MCF 10A (cell line): ENCODE results near the gene ATXN10. TPM values are rescaled to one million over a fixed set of nuclear protein-coding genes. Genes with fewer than 3 reads are reported as not detected.

ENCODE experiments used
- BruUV-seq: library from RNA; stranded (reverse); fragments of 400-500 nt; replicated peaks from 2 replicates; lab custom pipeline; 2021; lab: Mats Ljungman, UMichigan
- CTCF ChIA-PET: fragments of 300-600 bp; sonication (Branson Sonifier 250); formaldehyde crosslinking; extraction: SDS; loops from one replicate; lab custom pipeline; 2021; ENCODE audit warnings: antibody characterized with exemption, inconsistent platforms; lab: Yijun Ruan, JAX
- POLR2A ChIA-PET: fragments of 300-600, 350-650 bp; sonication (Branson Sonifier 250); formaldehyde crosslinking; extraction: SDS; loops from one replicate; lab custom pipeline; 2020; ENCODE audit warnings: antibody characterized with exemption, inconsistent platforms; lab: Yijun Ruan, JAX
- DNase-seq: peaks from one replicate; pipeline ENCODE4 v3.0.0-alpha.2; 2018; ENCODE audit not compliant: unreplicated experiment
- H3K27ac Mint-ChIP-seq: one replicate; pipeline ENCODE4 v1.8.0; 2022; ENCODE audit warnings: mild to moderate bottlenecking, low read depth, mixed read lengths; ENCODE audit not compliant: unreplicated experiment
- H3K27me3 Mint-ChIP-seq: one replicate; pipeline ENCODE4 v1.8.0; 2022; ENCODE audit warnings: mixed read lengths; ENCODE audit not compliant: insufficient read depth, unreplicated experiment
- H3K36me3 Mint-ChIP-seq: one replicate; pipeline ENCODE4 v1.8.0; 2022; ENCODE audit warnings: mild to moderate bottlenecking, moderate library complexity, mixed read lengths; ENCODE audit not compliant: insufficient read depth, unreplicated experiment
- H3K4me1 Mint-ChIP-seq: one replicate; pipeline ENCODE4 v1.8.0; 2022; ENCODE audit warnings: mixed read lengths; ENCODE audit not compliant: insufficient read depth, unreplicated experiment
- H3K4me3 Mint-ChIP-seq: one replicate; pipeline ENCODE4 v1.8.0; 2022; ENCODE audit warnings: mild to moderate bottlenecking, moderate library complexity, mixed read lengths; ENCODE audit not compliant: unreplicated experiment
- H3K9me3 Mint-ChIP-seq: one replicate; pipeline ENCODE4 v1.8.0; 2022; ENCODE audit warnings: mixed read lengths; ENCODE audit not compliant: unreplicated experiment
- CTCF ChIP-seq: fragments of 200-600 bp; IDR thresholded peaks from one replicate; pipeline ENCODE4 v1.8.0; 2022; ENCODE audit warnings: antibody characterized with exemption, mild to moderate bottlenecking; ENCODE audit not compliant: unreplicated experiment
- intact Hi-C: fragments of 100-400 bp; cut with micrococcal nuclease; formaldehyde crosslinking; loops from 2 replicates; pipeline ENCODE4 v1.14.1; 2022
- total RNA-seq: library from RNA; stranded (reverse); gene quantifications from 2 replicates; pipeline ENCODE4 v1.2.3, GENCODE V29; 2022

The ATXN10 gene
- total RNA-seq, 1 experiment from 2014 or later = 193 TPM

- Mint-ChIP-seq H3K4me3 (no peak overlapping the region), H3K27me3 (no peaks in the 10 kb centered on the region), H3K9me3 (no peaks in the 10 kb centered on the region), H3K4me1 (peaks cover 19% of the 10 kb centered on the region), H3K27ac (no peak overlapping the region), H3K36me3 (peaks cover 48% of the 10 kb centered on the region)
- no TSS peak for BruUV-seq
- POLR2A ChIA-PET = interaction anchor here (1.1 kb wide), 1 partner anchor 13 kb away, joined by 3 read pairs; no protein-coding TSS in a partner anchor
- CTCF ChIA-PET = no interaction called here
- DNase-seq = no peak
- intact Hi-C loops = no loop called here
- no peak for TF ChIP-seq CTCF
These were observed 20.9 kb downstream of the ATXN10 start for GRCh38 chr22:45692549-45692948.

GRCh38 chr22:45693835-45694234 lies 22.2 kb downstream of the ATXN10 start:
- H3K27me3 Mint-ChIP-seq = no peaks in the 10 kb centered on the region
- POLR2A ChIA-PET = interaction anchor here (0.5 to 1.1 kb wide), 4 partner anchors 12 to 58 kb away, joined by 3 read pairs; no protein-coding TSS in a partner anchor
- no peak for DNase-seq
- peaks cover 9% of the 10 kb centered on the region for H3K4me1 Mint-ChIP-seq
- CTCF ChIA-PET = no interaction called here
- no peaks in the 10 kb centered on the region for H3K9me3 Mint-ChIP-seq
- no TSS peak for BruUV-seq
- intact Hi-C loops = no loop called here
- no peak for TF ChIP-seq CTCF
- H3K27ac Mint-ChIP-seq = no peak overlapping the region
- H3K4me3 Mint-ChIP-seq = no peak overlapping the region
- H3K36me3 Mint-ChIP-seq = peaks cover 61% of the 10 kb centered on the region

GRCh38 chr22:45696227-45696626 lies 24.6 kb downstream of the ATXN10 start:
- Mint-ChIP-seq H3K4me3 (no peak overlapping the region), H3K27me3 (no peaks in the 10 kb centered on the region), H3K27ac (no peak overlapping the region), H3K36me3 (peaks cover 77% of the 10 kb centered on the region), H3K4me1 (no peaks in the 10 kb centered on the region), H3K9me3 (no peaks in the 10 kb centered on the region)
- no TSS peak for BruUV-seq
- DNase-seq = no peak
- intact Hi-C loops = no loop called here
- no peak for TF ChIP-seq CTCF
- ChIA-PET POLR2A (interaction anchor here (0.7 kb wide), 1 partner anchor 640 kb away, joined by 3 read pairs; no protein-coding TSS in a partner anchor), CTCF (no interaction called here)

GRCh38 chr22:45698094-45698493 lies 26.5 kb downstream of the ATXN10 start:
- no TSS peak for BruUV-seq
- no peaks in the 10 kb centered on the region for H3K9me3 Mint-ChIP-seq
- H3K36me3 Mint-ChIP-seq = peaks cover 85% of the 10 kb centered on the region
- intact Hi-C loops = no loop called here
- H3K27me3 Mint-ChIP-seq = no peaks in the 10 kb centered on the region
- no peak for DNase-seq
- H3K4me3 Mint-ChIP-seq = no peak overlapping the region
- ChIA-PET CTCF (no interaction called here), POLR2A (interaction anchor here (0.6 kb wide), 1 partner anchor 41 kb away, joined by 4 read pairs; no protein-coding TSS in a partner anchor)
- no peaks in the 10 kb centered on the region for H3K4me1 Mint-ChIP-seq
- no peak overlapping the region for H3K27ac Mint-ChIP-seq
- TF ChIP-seq CTCF = no peak
